Activated CD4-positive, CD25-positive, alpha-beta regulatory T cell (primary cell): ENCODE results near the gene NCCRP1.

Source experiments
- DNase-seq, 4 experiments: peaks; one replicate each; lab custom pipeline; 2025; lab: John Stamatoyannopoulos, UW

Gene NCCRP1

GRCh38 chr19:39196860-39197562 is at the start of gene NCCRP1:
NCCRP1 (plus strand) TSS chr19:39196964; CDS start chr19:39196983, 19 bp downstream.
- no peak for DNase-seq

GRCh38 chr19:39147480-39147879 is 49.3 kb upstream of the NCCRP1 start:
- no peak for DNase-seq

- DNase-seq, result no peak
Observed at GRCh38 chr19:39148939-39149529, 47.7 kb upstream of the NCCRP1 start.

- DNase-seq, result no peak
Observed at GRCh38 chr19:39150235-39150634, 46.5 kb upstream of the NCCRP1 start.

- DNase-seq, result no peak
Observed at GRCh38 chr19:39150807-39151600, 45.8 kb upstream of the NCCRP1 start.

- DNase-seq, result no peak
Observed at GRCh38 chr19:39152066-39152465, 44.7 kb upstream of the NCCRP1 start.

- no peak for DNase-seq
Observed at GRCh38 chr19:39154100-39154628, 42.6 kb upstream of the NCCRP1 start.

- DNase-seq, result no peak
Observed at GRCh38 chr19:39154629-39155100, 42.1 kb upstream of the NCCRP1 start.

GRCh38 chr19:39155114-39155700 is 41.6 kb upstream of the NCCRP1 start:
- no peak for DNase-seq

GRCh38 chr19:39155741-39156140 is 41.0 kb upstream of the NCCRP1 start:
- no peak for DNase-seq

- no peak for DNase-seq
Observed at GRCh38 chr19:39156326-39157230, 40.2 kb upstream of the NCCRP1 start.

- DNase-seq, result no peak
Observed at GRCh38 chr19:39157275-39157996, 39.3 kb upstream of the NCCRP1 start.

- no peak for DNase-seq
Observed at GRCh38 chr19:39157997-39158389, 38.8 kb upstream of the NCCRP1 start.

GRCh38 chr19:39158646-39159260 is 38.0 kb upstream of the NCCRP1 start:
- no peak for DNase-seq

GRCh38 chr19:39160523-39160861 is 36.3 kb upstream of the NCCRP1 start:
- DNase-seq, result no peak

GRCh38 chr19:39160889-39161672 is 35.7 kb upstream of the NCCRP1 start:
- DNase-seq, result no peak

GRCh38 chr19:39162441-39163043 is 34.2 kb upstream of the NCCRP1 start:
- no peak for DNase-seq

- DNase-seq, result no peak
Observed at GRCh38 chr19:39163621-39164020, 33.1 kb upstream of the NCCRP1 start.

GRCh38 chr19:39164289-39164688 is 32.5 kb upstream of the NCCRP1 start:
- no peak for DNase-seq
